ENCODE measurements around the gene MT1M.

DNA sequence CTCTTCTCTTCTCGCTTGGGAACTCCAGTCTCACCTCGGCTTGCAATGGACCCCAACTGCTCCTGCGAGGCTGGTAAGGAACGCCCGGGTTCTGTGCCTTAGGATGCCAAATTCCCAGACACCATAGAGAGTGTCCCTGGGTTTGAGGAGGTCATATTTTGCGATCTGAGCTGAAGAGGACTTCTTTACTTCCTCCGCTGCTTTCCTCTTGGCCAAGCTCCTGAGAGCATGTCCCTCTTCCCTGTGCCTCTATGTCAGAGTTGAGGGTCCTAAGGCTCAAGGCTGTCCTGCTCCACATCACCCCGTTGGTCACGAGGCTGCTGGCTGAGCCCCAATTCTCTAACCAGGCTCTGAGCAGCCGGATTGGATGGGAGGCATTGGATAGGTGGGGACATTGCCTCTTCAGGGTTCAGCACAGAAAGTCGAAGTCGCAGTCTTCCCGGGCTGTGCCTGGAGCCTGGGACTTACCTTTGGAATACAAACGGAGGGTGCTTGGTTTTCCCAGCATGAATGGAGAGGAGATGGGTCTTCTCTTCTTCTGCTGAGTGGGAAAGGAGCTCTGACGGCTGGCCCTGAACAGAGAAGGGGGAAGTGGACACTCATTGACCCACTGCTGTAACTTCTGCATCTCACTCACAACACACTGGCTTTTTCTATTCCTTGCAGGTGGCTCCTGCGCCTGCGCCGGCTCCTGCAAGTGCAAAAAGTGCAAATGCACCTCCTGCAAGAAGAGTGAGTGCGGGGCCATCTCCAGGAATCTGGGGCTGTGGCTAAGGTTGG is 37.6 kb downstream of the MT1M start:
- TF ChIP-seq, protein P1, sequence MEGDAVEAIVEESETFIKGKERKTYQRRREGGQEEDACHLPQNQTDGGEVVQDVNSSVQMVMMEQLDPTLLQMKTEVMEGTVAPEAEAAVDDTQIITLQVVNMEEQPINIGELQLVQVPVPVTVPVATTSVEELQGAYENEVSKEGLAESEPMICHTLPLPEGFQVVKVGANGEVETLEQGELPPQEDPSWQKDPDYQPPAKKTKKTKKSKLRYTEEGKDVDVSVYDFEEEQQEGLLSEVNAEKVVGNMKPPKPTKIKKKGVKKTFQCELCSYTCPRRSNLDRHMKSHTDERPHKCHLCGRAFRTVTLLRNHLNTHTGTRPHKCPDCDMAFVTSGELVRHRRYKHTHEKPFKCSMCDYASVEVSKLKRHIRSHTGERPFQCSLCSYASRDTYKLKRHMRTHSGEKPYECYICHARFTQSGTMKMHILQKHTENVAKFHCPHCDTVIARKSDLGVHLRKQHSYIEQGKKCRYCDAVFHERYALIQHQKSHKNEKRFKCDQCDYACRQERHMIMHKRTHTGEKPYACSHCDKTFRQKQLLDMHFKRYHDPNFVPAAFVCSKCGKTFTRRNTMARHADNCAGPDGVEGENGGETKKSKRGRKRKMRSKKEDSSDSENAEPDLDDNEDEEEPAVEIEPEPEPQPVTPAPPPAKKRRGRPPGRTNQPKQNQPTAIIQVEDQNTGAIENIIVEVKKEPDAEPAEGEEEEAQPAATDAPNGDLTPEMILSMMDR (IDR thresholded peaks at IDR 0.05) = no peak
- TF ChIP-seq CEBPB (IDR thresholded peaks at IDR 0.05) (no peak), HOXB13 (CRISPR knock-in tag; IDR thresholded peaks at IDR 0.05; ENCODE audit: low read depth) (no peak), BHLHE40 (IDR thresholded peaks at IDR 0.05; ENCODE audit: low read depth, low read length) (no peak), CBX2 (IDR thresholded peaks at IDR 0.05; ENCODE audit: borderline replicate concordance, low read depth) (no peak)
